PFSK-1 (cell line): ENCODE data around the gene MRPL33.

Source experiments
- FOXP2 ChIP-seq: optimal IDR thresholded peaks from 2 replicates; pipeline ENCODE3; 2011; ENCODE audit warnings: borderline replicate concordance, control low read depth, inconsistent platforms; ENCODE audit not compliant: insufficient read depth; ENCODE audit errors: extremely low read length, extremely low read depth
- POLR2AphosphoS5 ChIP-seq: IDR thresholded peaks from 2 replicates; pipeline ENCODE4 v1.6.1; 2012; ENCODE audit warnings: low read depth, mild to moderate bottlenecking, control low read depth, low read length, moderate library complexity
- SIN3A ChIP-seq: IDR thresholded peaks from 2 replicates; pipeline ENCODE4 v1.6.1; 2012; ENCODE audit warnings: mild to moderate bottlenecking, low read length, moderate library complexity, borderline replicate concordance; ENCODE audit not compliant: insufficient read depth
- TAF1 ChIP-seq: IDR thresholded peaks from 2 replicates; pipeline ENCODE4 v1.6.1; 2012; ENCODE audit warnings: low read length, control low read depth, borderline replicate concordance; ENCODE audit not compliant: insufficient read depth
- TF ChIP-seq, protein P1 (sequence below), 2 experiments: IDR thresholded peaks; 2 replicates each; pipeline versions ENCODE4 v1.6.1 to v1.8.0; 2011 to 2012; ENCODE audit warnings: low read depth in 2 of 2, low read length in 2 of 2, control low read depth in 1 of 2, inconsistent platforms in 1 of 2, mild to moderate bottlenecking in 1 of 2, moderate library complexity in 1 of 2; ENCODE audit not compliant: insufficient read depth in 1 of 2

DNA sequence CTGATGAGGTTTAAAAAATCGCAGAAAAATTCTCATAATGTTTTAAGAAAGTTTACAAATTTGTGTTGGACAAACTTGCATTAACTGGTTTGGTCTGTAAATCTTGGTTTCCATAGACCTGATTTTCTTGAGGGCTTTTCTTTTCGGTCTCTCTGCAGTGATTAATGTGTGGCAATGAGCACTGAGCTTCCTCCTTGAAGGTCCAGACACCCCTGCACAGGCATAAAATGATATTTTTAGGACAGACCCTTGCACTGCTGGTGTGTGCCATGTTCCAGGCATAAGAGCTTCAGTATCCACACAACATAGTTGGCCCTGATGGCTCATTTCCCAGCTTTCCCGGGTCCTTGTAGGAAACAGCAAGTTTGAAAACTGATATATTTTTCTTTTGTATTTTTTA lies 33.7 kb downstream of the MRPL33 start:
- TF ChIP-seq, protein P1, sequence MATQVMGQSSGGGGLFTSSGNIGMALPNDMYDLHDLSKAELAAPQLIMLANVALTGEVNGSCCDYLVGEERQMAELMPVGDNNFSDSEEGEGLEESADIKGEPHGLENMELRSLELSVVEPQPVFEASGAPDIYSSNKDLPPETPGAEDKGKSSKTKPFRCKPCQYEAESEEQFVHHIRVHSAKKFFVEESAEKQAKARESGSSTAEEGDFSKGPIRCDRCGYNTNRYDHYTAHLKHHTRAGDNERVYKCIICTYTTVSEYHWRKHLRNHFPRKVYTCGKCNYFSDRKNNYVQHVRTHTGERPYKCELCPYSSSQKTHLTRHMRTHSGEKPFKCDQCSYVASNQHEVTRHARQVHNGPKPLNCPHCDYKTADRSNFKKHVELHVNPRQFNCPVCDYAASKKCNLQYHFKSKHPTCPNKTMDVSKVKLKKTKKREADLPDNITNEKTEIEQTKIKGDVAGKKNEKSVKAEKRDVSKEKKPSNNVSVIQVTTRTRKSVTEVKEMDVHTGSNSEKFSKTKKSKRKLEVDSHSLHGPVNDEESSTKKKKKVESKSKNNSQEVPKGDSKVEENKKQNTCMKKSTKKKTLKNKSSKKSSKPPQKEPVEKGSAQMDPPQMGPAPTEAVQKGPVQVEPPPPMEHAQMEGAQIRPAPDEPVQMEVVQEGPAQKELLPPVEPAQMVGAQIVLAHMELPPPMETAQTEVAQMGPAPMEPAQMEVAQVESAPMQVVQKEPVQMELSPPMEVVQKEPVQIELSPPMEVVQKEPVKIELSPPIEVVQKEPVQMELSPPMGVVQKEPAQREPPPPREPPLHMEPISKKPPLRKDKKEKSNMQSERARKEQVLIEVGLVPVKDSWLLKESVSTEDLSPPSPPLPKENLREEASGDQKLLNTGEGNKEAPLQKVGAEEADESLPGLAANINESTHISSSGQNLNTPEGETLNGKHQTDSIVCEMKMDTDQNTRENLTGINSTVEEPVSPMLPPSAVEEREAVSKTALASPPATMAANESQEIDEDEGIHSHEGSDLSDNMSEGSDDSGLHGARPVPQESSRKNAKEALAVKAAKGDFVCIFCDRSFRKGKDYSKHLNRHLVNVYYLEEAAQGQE (IDR thresholded peaks at IDR 0.05; ENCODE audit: insufficient read depth in 1 of 2, low read depth in 2 of 2, low read length in 2 of 2): no peak
- TF ChIP-seq POLR2AphosphoS5 (no peak), TAF1 (no peak), SIN3A (no peak), FOXP2 (no peak)
